NCI-H146 treated with DMSO at 0.1 percent for 48 hours (cell line): ENCODE measurements around the gene ZNF462.
"Not testable (repeated sequence)": the region's sequence is repeated elsewhere in the genome, so short reads cannot be mapped to it uniquely, and the experiment has no call there.

Source experiments
- DNase-seq: peaks from one replicate; lab custom pipeline; 2025; ENCODE audit not compliant: unreplicated experiment; lab: John Stamatoyannopoulos, UW

ZNF462 gene, protein sequence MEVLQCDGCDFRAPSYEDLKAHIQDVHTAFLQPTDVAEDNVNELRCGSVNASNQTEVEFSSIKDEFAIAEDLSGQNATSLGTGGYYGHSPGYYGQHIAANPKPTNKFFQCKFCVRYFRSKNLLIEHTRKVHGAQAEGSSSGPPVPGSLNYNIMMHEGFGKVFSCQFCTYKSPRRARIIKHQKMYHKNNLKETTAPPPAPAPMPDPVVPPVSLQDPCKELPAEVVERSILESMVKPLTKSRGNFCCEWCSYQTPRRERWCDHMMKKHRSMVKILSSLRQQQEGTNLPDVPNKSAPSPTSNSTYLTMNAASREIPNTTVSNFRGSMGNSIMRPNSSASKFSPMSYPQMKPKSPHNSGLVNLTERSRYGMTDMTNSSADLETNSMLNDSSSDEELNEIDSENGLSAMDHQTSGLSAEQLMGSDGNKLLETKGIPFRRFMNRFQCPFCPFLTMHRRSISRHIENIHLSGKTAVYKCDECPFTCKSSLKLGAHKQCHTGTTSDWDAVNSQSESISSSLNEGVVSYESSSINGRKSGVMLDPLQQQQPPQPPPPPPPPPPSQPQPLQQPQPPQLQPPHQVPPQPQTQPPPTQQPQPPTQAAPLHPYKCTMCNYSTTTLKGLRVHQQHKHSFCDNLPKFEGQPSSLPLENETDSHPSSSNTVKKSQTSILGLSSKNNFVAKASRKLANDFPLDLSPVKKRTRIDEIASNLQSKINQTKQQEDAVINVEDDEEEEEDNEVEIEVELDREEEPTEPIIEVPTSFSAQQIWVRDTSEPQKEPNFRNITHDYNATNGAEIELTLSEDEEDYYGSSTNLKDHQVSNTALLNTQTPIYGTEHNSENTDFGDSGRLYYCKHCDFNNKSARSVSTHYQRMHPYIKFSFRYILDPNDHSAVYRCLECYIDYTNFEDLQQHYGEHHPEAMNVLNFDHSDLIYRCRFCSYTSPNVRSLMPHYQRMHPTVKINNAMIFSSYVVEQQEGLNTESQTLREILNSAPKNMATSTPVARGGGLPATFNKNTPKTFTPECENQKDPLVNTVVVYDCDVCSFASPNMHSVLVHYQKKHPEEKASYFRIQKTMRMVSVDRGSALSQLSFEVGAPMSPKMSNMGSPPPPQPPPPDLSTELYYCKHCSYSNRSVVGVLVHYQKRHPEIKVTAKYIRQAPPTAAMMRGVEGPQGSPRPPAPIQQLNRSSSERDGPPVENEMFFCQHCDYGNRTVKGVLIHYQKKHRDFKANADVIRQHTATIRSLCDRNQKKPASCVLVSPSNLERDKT (N-terminal part only)

GRCh38 chr9:106862821-106863720 is at the start of gene ZNF462:
Gene ZNF462, plus strand, starts transcription at chr9:106863166. Its CDS starts 60,218 bp downstream, at chr9:106923384.
- DNase-seq, result no peak

DNA sequence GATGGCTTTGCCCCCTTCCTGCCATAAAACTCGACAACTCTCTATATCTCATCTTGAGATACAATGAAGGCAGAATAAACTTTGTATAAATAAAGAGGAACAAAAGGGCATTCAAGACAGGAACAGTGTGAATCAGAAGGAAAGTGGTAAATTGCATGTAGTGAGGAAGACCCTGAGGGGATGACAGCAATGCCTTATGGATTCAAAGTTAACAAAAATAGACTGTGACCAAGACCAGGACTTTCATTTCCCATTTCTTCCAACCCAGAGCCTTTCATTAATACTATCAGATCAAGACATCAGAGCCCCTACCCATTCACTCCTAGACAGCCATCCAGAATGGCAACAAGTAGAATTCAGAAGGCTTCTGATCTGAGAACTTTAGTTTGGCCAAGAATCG is 46.4 kb upstream of the ZNF462 start:
- no peak for DNase-seq

GRCh38 chr9:106818034-106818433 is 44.9 kb upstream of the ZNF462 start:
- no peak for DNase-seq

GRCh38 chr9:106820866-106821265 is 42.1 kb upstream of the ZNF462 start:
- no peak for DNase-seq

GRCh38 chr9:106828070-106828469 is 34.9 kb upstream of the ZNF462 start:
- DNase-seq, result no peak

- DNase-seq, result no peak
Observed at GRCh38 chr9:106828965-106829364, 34.0 kb upstream of the ZNF462 start.

GRCh38 chr9:106829666-106830408 is 33.1 kb upstream of the ZNF462 start:
- DNase-seq, result no peak

- no peak for DNase-seq
Observed at GRCh38 chr9:106830527-106831150, 32.3 kb upstream of the ZNF462 start.

DNA sequence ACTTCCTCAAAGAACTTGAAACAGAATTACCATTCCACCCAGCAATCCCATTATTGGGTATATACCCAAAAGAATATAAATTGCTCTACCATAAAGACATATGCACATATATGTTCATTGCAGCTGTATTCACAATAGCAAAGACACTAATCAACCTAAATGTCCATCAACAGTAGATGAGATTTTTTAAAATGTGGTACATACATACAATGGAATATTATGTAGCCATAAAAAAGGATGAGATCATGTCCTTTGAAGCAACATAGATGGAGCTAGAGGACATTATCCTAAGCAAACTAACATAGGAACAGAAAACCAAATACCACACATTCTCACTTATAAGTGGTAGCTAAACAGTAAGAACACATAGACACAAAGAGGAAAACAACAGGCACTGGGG is 28.1 kb upstream of the ZNF462 start:
- DNase-seq, result no peak

DNA sequence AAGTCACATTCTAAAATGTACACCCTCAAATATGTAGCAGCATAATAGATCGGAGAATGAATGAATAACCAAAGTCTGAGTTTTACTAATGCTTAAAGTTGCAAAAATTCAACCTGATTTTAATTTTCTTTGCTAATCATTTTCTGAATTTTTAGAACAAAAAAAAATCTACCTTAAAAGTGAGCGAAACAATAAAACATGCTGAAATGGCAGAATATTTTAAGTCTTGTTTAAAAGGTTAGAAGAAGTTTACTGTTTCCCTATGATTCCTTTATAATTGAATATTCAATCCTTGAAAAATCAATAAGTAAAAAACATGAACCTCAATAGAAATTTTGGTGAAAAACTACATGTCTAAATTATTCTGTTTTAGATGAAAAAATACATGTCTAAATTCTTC is 27.1 kb upstream of the ZNF462 start:
- DNase-seq, result no peak

- DNase-seq, result no peak
Observed at GRCh38 chr9:106843371-106843770, 19.6 kb upstream of the ZNF462 start.

- no peak for DNase-seq
Observed at GRCh38 chr9:106846307-106846706, 16.7 kb upstream of the ZNF462 start.

DNA sequence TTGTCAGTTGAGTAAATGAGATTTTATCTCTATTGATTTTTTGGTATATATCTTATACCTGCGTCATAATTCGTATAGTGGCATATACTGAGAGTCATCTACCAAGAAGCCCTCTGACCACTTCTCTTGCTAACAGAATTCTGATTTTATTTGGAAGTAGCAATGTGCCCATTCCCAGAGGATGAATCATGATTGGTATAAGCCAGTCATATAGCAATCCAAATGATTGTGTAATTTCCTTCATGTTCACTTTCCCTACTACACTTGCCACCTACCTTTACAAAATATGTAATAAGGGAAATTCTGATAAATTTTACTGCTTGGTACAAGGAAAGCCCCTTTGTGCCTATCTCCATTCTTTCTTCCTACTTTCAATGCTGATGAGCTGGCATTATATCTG is 16.1 kb upstream of the ZNF462 start:
- no peak for DNase-seq

GRCh38 chr9:106851640-106852039 is 11.3 kb upstream of the ZNF462 start:
- DNase-seq, result not testable (repeated sequence)

GRCh38 chr9:106857811-106858470 is 5.0 kb upstream of the ZNF462 start:
- no peak for DNase-seq

- no peak for DNase-seq
Observed at GRCh38 chr9:106859957-106860720, 2.8 kb upstream of the ZNF462 start.

DNA sequence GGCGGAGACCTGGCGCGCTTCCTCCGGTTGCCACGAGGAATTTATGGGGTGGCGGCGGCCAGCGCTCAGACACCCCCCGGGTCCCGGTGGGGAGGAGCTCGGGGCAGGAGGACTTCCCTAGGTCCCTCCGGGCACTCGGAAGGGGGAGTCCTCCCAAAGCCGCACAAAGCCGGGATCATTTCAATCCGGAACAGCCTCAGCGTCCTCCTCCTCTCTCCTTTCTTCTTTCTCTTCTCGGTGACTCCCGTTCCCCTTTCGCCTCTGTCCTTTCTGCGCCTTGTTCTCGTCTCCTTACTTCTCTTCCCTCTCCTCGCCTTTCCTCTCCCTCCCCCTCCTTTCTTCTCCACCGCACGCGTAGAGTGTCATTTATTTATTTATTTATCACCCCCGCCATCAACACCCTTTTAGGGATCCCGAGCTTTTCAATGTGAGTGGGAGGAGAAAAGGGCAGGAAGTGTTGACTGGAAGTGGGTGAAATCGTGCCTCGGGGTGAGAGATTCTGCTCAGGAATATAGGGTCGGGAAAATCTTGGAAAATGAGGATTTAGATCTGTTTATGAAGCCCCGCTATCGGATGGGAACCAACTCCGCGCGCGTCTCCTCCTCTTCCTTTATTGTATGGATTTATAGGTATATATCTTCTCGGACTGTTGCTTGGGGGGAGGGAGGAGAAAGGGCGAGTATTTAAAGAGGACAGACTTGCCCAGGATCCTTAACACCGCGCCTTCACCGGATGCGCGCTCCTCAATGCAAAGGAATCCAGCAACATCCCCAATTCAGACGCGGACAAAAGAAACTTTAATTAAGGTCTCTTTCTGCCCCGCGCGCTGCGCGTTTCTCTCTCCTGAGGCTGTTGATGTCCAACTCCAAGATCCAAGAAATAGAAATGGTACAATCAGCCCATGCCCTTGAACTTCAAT is 2.0 kb upstream of the ZNF462 start:
- DNase-seq, result no peak
